ENCODE data around the gene TRAPPC2B.
"Not testable (repeated sequence)": the region's sequence is repeated elsewhere in the genome, so short reads cannot be mapped to it uniquely, and the experiment has no call there.

Gene TRAPPC2B

GRCh38 chr19:57362997-57363687 lies at the start of gene TRAPPC2B, which contains the start of gene ZNF547:
TRAPPC2B (plus strand) TSS chr19:57363551; CDS start chr19:57364834, 1,283 bp downstream.
ZNF547 (plus strand) TSS chr19:57363551; CDS start chr19:57368556, 5,005 bp downstream.
- DNase-seq: peak; percentile 99 to 100

- no peak for DNase-seq
Observed at GRCh38 chr19:57314146-57314545, 49.2 kb upstream of the TRAPPC2B start.

GRCh38 chr19:57317503-57317902 lies 45.8 kb upstream of the TRAPPC2B start:
- no peak for DNase-seq

GRCh38 chr19:57319869-57320179 lies 43.5 kb upstream of the TRAPPC2B start:
- DNase-seq: no peak

GRCh38 chr19:57320180-57321084 lies 42.9 kb upstream of the TRAPPC2B start, which contains the start of gene ZNF543:
ZNF543 (plus strand) TSS chr19:57320472; CDS start chr19:57320854, 382 bp downstream.
- DNase-seq: peak; percentile 94 to 95

DNA sequence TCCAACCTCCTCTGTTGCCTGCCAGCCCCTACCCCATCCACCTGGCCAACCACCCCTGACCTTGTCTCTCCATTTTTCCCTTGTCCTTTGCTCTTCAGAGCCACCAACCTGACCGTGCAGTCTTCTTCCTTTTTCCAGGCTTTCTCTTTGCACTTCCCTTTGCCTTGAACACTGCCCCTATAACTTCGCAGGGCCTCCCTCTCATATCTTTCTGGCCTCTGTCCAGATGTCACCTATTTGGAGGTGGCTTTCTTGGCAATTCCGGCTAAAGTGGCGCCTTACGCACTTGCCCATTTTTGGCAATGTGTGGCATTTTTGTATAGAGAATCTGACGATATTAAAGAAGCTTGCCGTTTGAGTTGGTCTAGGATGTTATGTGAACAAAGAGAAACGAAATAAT lies 42.2 kb upstream of the TRAPPC2B start:
- DNase-seq: no peak

DNA sequence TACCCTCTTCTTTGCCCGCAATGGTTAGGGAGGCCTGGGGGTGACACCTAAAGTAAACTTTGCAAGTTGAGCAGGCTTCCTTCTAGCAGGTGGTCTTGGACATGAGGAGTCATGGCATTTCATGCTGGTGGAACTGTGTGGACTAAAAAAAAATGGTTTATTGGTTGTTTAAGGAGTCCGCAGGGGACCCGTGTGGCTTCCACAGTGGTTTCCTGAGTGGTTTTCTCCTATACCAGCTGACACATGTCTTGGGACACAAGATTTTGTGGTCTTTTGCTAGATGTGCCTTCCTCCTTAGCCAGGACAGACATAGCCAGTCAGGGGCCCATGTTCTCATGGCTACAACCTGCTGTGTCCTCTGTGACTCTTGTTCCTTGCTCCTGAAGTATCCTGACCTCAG lies 41.6 kb upstream of the TRAPPC2B start:
- no peak for DNase-seq

GRCh38 chr19:57324992-57325391 lies 38.4 kb upstream of the TRAPPC2B start:
- DNase-seq: no peak

DNA sequence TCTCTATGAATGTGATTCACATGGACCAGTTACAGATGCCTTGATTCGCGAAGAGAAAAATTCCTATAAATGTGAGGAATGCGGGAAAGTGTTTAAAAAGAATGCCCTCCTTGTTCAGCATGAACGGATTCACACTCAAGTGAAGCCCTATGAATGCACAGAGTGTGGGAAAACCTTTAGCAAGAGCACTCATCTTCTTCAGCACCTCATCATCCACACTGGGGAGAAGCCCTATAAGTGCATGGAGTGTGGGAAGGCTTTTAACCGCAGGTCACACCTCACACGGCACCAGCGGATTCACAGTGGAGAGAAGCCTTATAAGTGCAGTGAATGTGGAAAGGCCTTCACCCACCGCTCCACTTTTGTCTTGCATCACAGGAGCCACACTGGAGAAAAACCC lies 35.4 kb upstream of the TRAPPC2B start:
- no peak for DNase-seq

DNA sequence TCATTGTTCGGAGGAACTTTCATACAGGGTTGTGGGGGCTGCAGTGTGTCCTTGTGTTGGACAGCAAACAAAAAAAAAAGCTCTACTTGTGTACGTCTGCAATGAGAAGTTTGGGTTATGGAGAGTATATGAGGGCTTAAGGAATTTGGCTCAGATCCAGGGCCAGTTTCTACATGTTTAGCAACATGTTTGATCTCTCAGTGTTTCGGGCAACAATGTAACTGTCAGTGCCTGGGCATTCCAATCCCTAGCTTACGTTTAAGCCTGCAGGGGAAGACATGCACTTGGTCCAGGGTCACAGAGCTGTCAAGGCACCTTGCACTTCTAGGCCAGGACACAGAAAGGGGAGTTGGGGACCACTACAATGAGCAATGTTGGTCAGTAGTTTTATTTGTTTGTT lies 29.2 kb upstream of the TRAPPC2B start:
- no peak for DNase-seq

DNA sequence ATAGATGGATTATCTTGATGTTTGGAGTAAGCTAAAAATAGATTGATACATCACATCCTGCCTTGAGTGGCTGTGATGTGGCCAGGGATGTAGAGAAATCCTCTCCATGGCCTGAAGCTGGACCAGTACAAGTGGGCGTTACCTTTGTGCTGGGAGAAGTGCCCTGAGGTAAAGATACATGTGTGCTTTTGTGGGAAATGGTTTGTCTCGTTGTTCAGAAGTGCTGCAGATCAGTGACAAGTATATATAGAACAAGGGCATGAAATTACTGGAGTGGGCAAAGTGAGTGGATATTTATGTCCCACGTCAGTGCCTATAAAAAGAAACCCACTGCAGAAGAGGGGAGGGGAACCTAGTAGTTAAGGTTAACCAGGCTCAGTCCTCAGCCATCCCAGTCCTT lies 24.5 kb upstream of the TRAPPC2B start:
- DNase-seq: no peak

GRCh38 chr19:57342582-57342981 lies 20.8 kb upstream of the TRAPPC2B start:
- DNase-seq: no peak

GRCh38 chr19:57348136-57348535 lies 15.2 kb upstream of the TRAPPC2B start:
- no peak for DNase-seq

GRCh38 chr19:57350877-57351805 lies 12.2 kb upstream of the TRAPPC2B start, which contains the start of gene ZNF304:
ZNF304 (plus strand) TSS chr19:57351271; CDS start chr19:57351665, 394 bp downstream.
- DNase-seq: peak; percentile 89

DNA sequence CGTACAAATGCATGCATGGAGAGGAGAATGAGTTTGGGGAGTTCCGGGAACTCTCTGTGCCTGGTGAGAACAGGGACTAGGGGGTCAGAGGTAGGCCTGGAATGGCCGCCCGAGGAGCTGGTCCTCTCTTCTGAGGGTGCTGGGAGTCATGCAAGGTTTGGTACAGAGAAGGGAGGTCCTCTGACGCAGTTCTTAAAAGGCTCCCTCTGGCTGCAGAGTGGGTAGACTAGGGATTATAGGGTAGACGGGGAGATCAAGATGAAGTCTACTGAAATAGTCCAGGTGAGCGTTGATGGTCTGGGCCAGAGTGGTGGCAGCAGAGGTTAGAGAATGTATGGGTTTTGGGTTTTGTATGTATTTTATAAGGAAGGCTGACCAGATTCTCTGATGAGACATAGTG lies 11.5 kb upstream of the TRAPPC2B start:
- DNase-seq: no peak

GRCh38 chr19:57355916-57356315 lies 7.4 kb upstream of the TRAPPC2B start:
- DNase-seq: no peak

GRCh38 chr19:57357406-57357805 lies 5.9 kb upstream of the TRAPPC2B start:
- no peak for DNase-seq

GRCh38 chr19:57359300-57359699 lies 4.1 kb upstream of the TRAPPC2B start:
- no peak for DNase-seq

GRCh38 chr19:57362419-57362818 lies 932 bp upstream of the TRAPPC2B start:
- DNase-seq: no peak

DNA sequence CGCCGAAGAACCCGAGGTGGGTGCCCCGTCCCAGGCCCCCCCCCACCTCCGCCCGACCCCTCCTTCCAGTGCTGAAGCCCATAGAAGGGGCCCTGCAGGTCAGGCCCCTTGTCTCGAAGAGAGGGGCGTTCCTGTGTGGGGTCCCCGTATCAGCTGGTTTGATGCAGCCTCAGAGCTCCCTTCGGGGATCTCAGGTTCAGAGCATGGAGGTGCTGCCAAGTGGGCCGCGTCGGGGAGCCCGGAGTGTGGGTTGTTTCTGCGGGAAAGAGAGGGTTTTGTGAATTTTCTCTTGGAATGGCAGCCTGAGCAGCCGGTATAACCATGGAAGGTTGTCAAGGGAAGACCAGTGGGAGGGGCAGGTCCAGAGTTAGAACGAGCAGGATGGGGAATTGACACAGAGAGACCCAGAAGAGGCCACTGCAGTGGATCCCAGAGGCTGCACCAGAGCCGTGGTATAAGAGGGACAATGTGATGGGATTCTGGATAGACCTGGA lies 384 bp downstream of the TRAPPC2B start:
- no peak for DNase-seq

DNA sequence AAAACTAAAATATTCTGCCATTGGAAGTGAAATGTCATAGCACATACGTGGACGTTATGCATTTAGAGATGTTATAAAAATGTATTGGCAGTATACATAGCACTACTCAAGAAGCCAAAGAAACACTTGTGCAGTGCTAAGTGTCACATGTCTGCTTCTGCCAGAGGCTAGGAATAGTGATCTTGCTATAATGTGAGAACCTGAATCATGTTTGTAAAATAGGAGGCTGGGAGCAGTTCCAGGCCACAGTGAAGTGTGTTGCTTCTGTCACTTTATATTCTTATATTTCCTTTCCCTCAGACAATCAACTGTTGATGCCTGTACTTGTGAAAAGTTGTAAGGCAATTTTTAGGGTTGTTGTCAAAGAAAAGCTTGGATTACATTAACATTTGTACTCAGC lies 3.4 kb downstream of the TRAPPC2B start:
- DNase-seq: no peak

GRCh38 chr19:57374179-57374578 lies 10.8 kb downstream of the TRAPPC2B start:
- no peak for DNase-seq

DNA sequence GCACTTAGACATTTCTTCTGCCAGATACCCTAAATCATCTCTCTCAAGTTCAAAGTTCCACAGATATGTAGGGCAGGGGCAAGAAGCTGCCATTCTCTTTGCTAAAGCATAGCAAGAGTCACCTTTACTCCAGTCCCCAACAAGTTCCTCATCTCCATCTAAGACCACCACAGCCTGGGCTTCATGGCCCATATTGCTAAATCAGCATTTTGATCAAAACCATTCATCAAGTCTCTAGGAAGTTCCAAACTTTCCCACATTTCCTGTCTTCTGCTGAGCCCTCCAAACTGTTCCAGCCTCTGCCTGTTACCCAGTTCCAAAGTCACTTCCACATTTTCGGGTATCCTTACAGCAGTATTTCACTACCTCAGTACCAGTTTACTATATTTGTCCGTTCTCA lies 11.3 kb downstream of the TRAPPC2B start:
- DNase-seq: not testable (repeated sequence)

Data from CD4-positive, alpha-beta T cell treated with Interleukin-4 for 1 hour (primary cell).